ENCODE results near the gene HBS1L. TPM values are rescaled to one million over a fixed set of nuclear protein-coding genes. Genes with fewer than 3 reads are reported as not detected.

HBS1L gene
- polyA plus RNA-seq, 1 donor, result 47.2 TPM

DNA sequence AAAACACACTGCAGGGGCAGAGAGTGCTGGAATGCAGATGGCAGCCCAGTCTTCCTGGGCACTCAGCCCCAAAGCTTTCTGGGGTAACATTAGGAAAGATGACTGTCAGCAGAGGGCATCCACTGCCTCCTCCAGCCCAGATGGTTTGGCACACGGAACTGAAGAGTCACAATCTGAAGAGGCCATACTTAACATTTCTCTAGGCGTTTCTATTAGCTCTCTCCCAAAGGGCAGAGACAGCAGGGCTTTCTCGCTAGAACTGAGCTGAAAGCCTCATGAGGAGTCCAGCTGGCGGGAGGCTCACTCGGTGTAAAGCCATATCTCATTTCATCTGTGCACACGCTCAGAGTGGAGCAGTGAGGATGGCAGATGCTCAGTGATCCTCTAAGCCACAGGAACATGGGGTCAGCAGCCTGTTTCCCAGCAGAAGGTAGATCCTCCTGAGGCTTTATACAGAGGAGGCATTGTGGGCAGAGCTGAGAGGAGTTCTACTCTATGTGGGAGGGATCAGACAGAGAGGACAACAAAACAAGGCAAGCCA lies 132.8 kb downstream of the HBS1L start:
- H3K36me3 ChIP-seq (ENCODE audit: control insufficient read depth, insufficient read depth, low read length), result no peaks in the 10 kb centered on the region
- no peaks in the 10 kb centered on the region for H3K4me1 ChIP-seq (ENCODE audit: control insufficient read depth, insufficient read depth, low read length)
- DNase-seq, result no peak
- no CpG with 5 or more reads among the region's 6 CpGs for WGBS (ENCODE audit: insufficient coverage, low lambda C conversion rate)
- no peak overlapping the region for H3K27ac ChIP-seq (ENCODE audit: low read length)
- H3K27me3 ChIP-seq (ENCODE audit: control insufficient read depth, insufficient read depth, low read length), result no peaks in the 10 kb centered on the region
- no peak overlapping the region for H3K4me3 ChIP-seq (ENCODE audit: low read length)
- H3K9me3 ChIP-seq (ENCODE audit: control insufficient read depth, low read depth, low read length), result no peaks in the 10 kb centered on the region

GRCh38 chr6:134921276-134921675 lies 133.3 kb downstream of the HBS1L start:
- no CpG with 5 or more reads among the region's 5 CpGs for WGBS (ENCODE audit: insufficient coverage, low lambda C conversion rate)
- H3K27me3 ChIP-seq (ENCODE audit: control insufficient read depth, insufficient read depth, low read length), result no peaks in the 10 kb centered on the region
- H3K36me3 ChIP-seq (ENCODE audit: control insufficient read depth, insufficient read depth, low read length), result no peaks in the 10 kb centered on the region
- no peak overlapping the region for H3K27ac ChIP-seq (ENCODE audit: low read length)
- DNase-seq, result no peak
- H3K4me3 ChIP-seq (ENCODE audit: low read length), result no peak overlapping the region
- no peaks in the 10 kb centered on the region for H3K9me3 ChIP-seq (ENCODE audit: control insufficient read depth, low read depth, low read length)
- no peaks in the 10 kb centered on the region for H3K4me1 ChIP-seq (ENCODE audit: control insufficient read depth, insufficient read depth, low read length)

DNA sequence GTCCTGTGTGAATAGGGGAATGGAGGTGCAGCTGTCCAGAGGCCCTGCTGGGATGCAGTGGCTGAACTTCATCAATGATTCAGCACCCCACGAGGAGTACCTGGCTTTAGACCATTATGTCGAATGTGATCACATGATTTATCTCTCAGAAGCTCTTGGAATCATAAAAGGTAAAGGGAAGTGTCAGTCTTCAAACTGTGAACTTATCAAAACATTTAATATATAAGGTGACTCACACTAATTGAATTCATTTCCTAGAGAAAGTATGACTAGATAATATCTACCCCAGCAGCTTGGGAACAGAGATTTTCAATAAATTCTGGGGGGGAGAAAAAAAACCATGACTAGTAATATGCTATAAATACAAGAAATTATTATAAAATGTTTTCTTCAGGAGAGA lies 134.2 kb downstream of the HBS1L start:
- DNase-seq, result no peak
- WGBS (ENCODE audit: insufficient coverage, low lambda C conversion rate), result no CpG with 5 or more reads among the region's 2 CpGs

GRCh38 chr6:134918418-134918961 lies 136.1 kb downstream of the HBS1L start:
- 100% methylated on average over 1 of the region's 17 CpGs for WGBS (ENCODE audit: insufficient coverage, low lambda C conversion rate)
- Histone ChIP-seq H3K36me3 (ENCODE audit: control insufficient read depth, insufficient read depth, low read length) (no peaks in the 10 kb centered on the region), H3K9me3 (ENCODE audit: control insufficient read depth, low read depth, low read length) (no peaks in the 10 kb centered on the region), H3K27me3 (ENCODE audit: control insufficient read depth, insufficient read depth, low read length) (no peaks in the 10 kb centered on the region), H3K27ac (ENCODE audit: low read length) (no peak overlapping the region), H3K4me3 (ENCODE audit: low read length) (no peak overlapping the region), H3K4me1 (ENCODE audit: control insufficient read depth, insufficient read depth, low read length) (no peaks in the 10 kb centered on the region)
- DNase-seq, result no peak

More for the DNA sequence above, 134.2 kb downstream of the HBS1L start:
- no peaks in the 10 kb centered on the region for H3K36me3 ChIP-seq (ENCODE audit: control insufficient read depth, insufficient read depth, low read length)
- no peaks in the 10 kb centered on the region for H3K4me1 ChIP-seq (ENCODE audit: control insufficient read depth, insufficient read depth, low read length)
- H3K4me3 ChIP-seq (ENCODE audit: low read length), result no peak overlapping the region
- H3K9me3 ChIP-seq (ENCODE audit: control insufficient read depth, low read depth, low read length), result no peaks in the 10 kb centered on the region
- H3K27ac ChIP-seq (ENCODE audit: low read length), result no peak overlapping the region
- no peaks in the 10 kb centered on the region for H3K27me3 ChIP-seq (ENCODE audit: control insufficient read depth, insufficient read depth, low read length)

- no peaks in the 10 kb centered on the region for H3K9me3 ChIP-seq (ENCODE audit: control insufficient read depth, low read depth, low read length)
- H3K36me3 ChIP-seq (ENCODE audit: control insufficient read depth, insufficient read depth, low read length), result no peaks in the 10 kb centered on the region
- WGBS (ENCODE audit: insufficient coverage, low lambda C conversion rate), result no CpG with 5 or more reads among the region's 1 CpG
- H3K27me3 ChIP-seq (ENCODE audit: control insufficient read depth, insufficient read depth, low read length), result no peaks in the 10 kb centered on the region
- H3K27ac ChIP-seq (ENCODE audit: low read length), result no peak overlapping the region
- no peak overlapping the region for H3K4me3 ChIP-seq (ENCODE audit: low read length)
- no peak for DNase-seq
- no peaks in the 10 kb centered on the region for H3K4me1 ChIP-seq (ENCODE audit: control insufficient read depth, insufficient read depth, low read length)
Observed at GRCh38 chr6:134911547-134911946, 143.1 kb downstream of the HBS1L start.

GRCh38 chr6:134910593-134910935 lies 144.1 kb downstream of the HBS1L start:
- no peak for DNase-seq
- Histone ChIP-seq H3K4me3 (ENCODE audit: low read length) (no peak overlapping the region), H3K9me3 (ENCODE audit: control insufficient read depth, low read depth, low read length) (no peaks in the 10 kb centered on the region), H3K36me3 (ENCODE audit: control insufficient read depth, insufficient read depth, low read length) (no peaks in the 10 kb centered on the region), H3K4me1 (ENCODE audit: control insufficient read depth, insufficient read depth, low read length) (no peaks in the 10 kb centered on the region), H3K27me3 (ENCODE audit: control insufficient read depth, insufficient read depth, low read length) (no peaks in the 10 kb centered on the region), H3K27ac (ENCODE audit: low read length) (no peak overlapping the region)
- WGBS (ENCODE audit: insufficient coverage, low lambda C conversion rate), result 83% methylated on average over 1 of the region's 1 CpG

Other genes starting within 250 kb of the HBS1L start
- gene ALDH8A1, start 104.7 kb downstream of the HBS1L start, polyA plus RNA-seq, result 0.70 TPM
- gene MYB, start 126.5 kb upstream of the HBS1L start, polyA plus RNA-seq, result 12.1 TPM